Neural cell (in vitro differentiated cells): ENCODE results near the gene KIAA1614. TPM values are rescaled to one million over a fixed set of nuclear protein-coding genes. Genes with fewer than 3 reads are reported as not detected.

Source experiments
- H2AFZ ChIP-seq: fragments of 200-600, 300-800 bp; sonication (generic), shearing (Covaris generic); 2 replicates; pipeline ENCODE4 v1.6.0; 2014; ENCODE audit warnings: low read depth, mild to moderate bottlenecking, antibody characterized with exemption, low read length, moderate library complexity
- H3F3A ChIP-seq: fragments of 200-600 bp; shearing (Covaris generic); 2 replicates; pipeline ENCODE4 v1.6.1; 2016; ENCODE audit warnings: mild to moderate bottlenecking, moderate library complexity, mixed read lengths, antibody characterized with exemption, low read length; ENCODE audit not compliant: insufficient read depth, poor library complexity, severe bottlenecking
- H3K27ac ChIP-seq: fragments of 200-600, 300-800 bp; sonication (generic), shearing (Covaris generic); 2 replicates; pipeline ENCODE4 v1.5.1; 2014; ENCODE audit warnings: mild to moderate bottlenecking, low read length, moderate library complexity
- H3K27me3 ChIP-seq: fragments of 300-800, 200-600 bp; sonication (generic), shearing (Covaris generic); 2 replicates; pipeline ENCODE4 v1.6.0; 2014; ENCODE audit warnings: mild to moderate bottlenecking, low read depth, low read length, moderate library complexity; ENCODE audit not compliant: insufficient read depth
- H3K36me3 ChIP-seq: fragments of 300-800, 200-600 bp; sonication (generic), shearing (Covaris generic); 2 replicates; pipeline ENCODE4 v1.5.1; 2014; ENCODE audit warnings: mild to moderate bottlenecking, antibody characterized with exemption, low read length, moderate library complexity; ENCODE audit not compliant: insufficient read depth
- H3K4me2 ChIP-seq: fragments of 300-800, 200-600 bp; sonication (generic), shearing (Covaris generic); 2 replicates; pipeline ENCODE4 v1.6.0; 2014; ENCODE audit warnings: mild to moderate bottlenecking, low read length
- H3K4me3 ChIP-seq: fragments of 300-800, 200-600 bp; sonication (generic), shearing (Covaris generic); 2 replicates; pipeline ENCODE4 v1.5.1; 2014; ENCODE audit warnings: mild to moderate bottlenecking, low read length, moderate library complexity
- H3K79me2 ChIP-seq: fragments of 200-600 bp; shearing (Covaris generic); replicated peaks from 2 replicates; pipeline ENCODE4 v1.6.0; 2014; ENCODE audit warnings: mild to moderate bottlenecking, low read length, moderate library complexity; ENCODE audit not compliant: insufficient read depth
- H3K9ac ChIP-seq: fragments of 300-800, 200-600 bp; sonication (generic), shearing (Covaris generic); 2 replicates; pipeline ENCODE4 v1.6.1; 2016; ENCODE audit warnings: mild to moderate bottlenecking, low read length, mixed read lengths
- H3K9me2 ChIP-seq: fragments of 200-600 bp; shearing (Covaris generic); 2 replicates; pipeline ENCODE4 v1.6.1; 2016; ENCODE audit warnings: mild to moderate bottlenecking, low read length, mixed read lengths; ENCODE audit not compliant: insufficient read depth
- H3K9me3 ChIP-seq: fragments of 200-600, 300-800 bp; sonication (generic), shearing (Covaris generic); 2 replicates; pipeline ENCODE4 v1.6.1; 2016; ENCODE audit warnings: mild to moderate bottlenecking, mixed run types, low read length, moderate library complexity, mixed read lengths
- H4K20me1 ChIP-seq: fragments of 200-600 bp; shearing (Covaris generic); 2 replicates; pipeline ENCODE4 v1.6.1; 2016; ENCODE audit warnings: mild to moderate bottlenecking, mixed run types; ENCODE audit not compliant: insufficient read depth
- CTCF ChIP-seq: fragments of 450-650 bp; IDR thresholded peaks from 2 replicates; pipeline ENCODE4 v1.5.1; 2014; ENCODE audit warnings: antibody characterized with exemption, mild to moderate bottlenecking, moderate library complexity; ENCODE audit not compliant: poor library complexity, severe bottlenecking
- EP300 ChIP-seq: fragments of 450-650 bp; conservative IDR thresholded peaks from 2 replicates; pipeline ENCODE4 v1.6.1; 2014; ENCODE audit warnings: antibody characterized with exemption, mild to moderate bottlenecking, moderate library complexity; ENCODE audit not compliant: poor library complexity, severe bottlenecking
- EZH2 ChIP-seq: fragments of 200-600, 300-800 bp; shearing (Covaris generic), sonication (generic); IDR thresholded peaks from 2 replicates; pipeline ENCODE4 v1.6.1; 2014; ENCODE audit warnings: antibody characterized with exemption, low read length, borderline replicate concordance, mild to moderate bottlenecking; ENCODE audit not compliant: insufficient read depth, poor library complexity, severe bottlenecking
- MXI1 ChIP-seq: fragments of 450-650 bp; conservative IDR thresholded peaks from 2 replicates; pipeline ENCODE4 v1.6.1; 2014; ENCODE audit warnings: antibody characterized with exemption, mild to moderate bottlenecking; ENCODE audit not compliant: poor library complexity, severe bottlenecking
- POLR2AphosphoS5 ChIP-seq: IDR thresholded peaks from 2 replicates; pipeline ENCODE4 v1.6.1; 2012
- RAD21 ChIP-seq: fragments of 450-650 bp; conservative IDR thresholded peaks from 2 replicates; pipeline ENCODE4 v1.6.1; 2014; ENCODE audit warnings: antibody characterized with exemption, mild to moderate bottlenecking, moderate library complexity
- REST ChIP-seq: IDR thresholded peaks from 2 replicates; pipeline ENCODE4 v1.6.1; 2012; ENCODE audit warnings: borderline replicate concordance
- SMC3 ChIP-seq: fragments of 450-650 bp; conservative IDR thresholded peaks from 2 replicates; pipeline ENCODE4 v1.6.1; 2014; ENCODE audit warnings: antibody characterized with exemption, mild to moderate bottlenecking, moderate library complexity; ENCODE audit not compliant: poor library complexity
- TAF1 ChIP-seq: IDR thresholded peaks from 2 replicates; pipeline ENCODE4 v1.6.1; 2012; ENCODE audit warnings: low read depth
- polyA plus RNA-seq: library from polyadenylated mRNA; depleted of rRNA; stranded (reverse); fragments of >200 nt; gene quantifications from 2 replicates; pipeline ENCODE4 v1.2.3, GENCODE V29; 2014

The KIAA1614 gene
- polyA plus RNA-seq, 1 donor from 2014 or later = 0.50 TPM

GRCh38 chr1:180976191-180976590 is 63.5 kb downstream of the KIAA1614 start:
- no peak overlapping the region for H3K4me2 ChIP-seq
- H3K4me3 ChIP-seq = no peak overlapping the region
- no peaks in the 10 kb centered on the region for H4K20me1 ChIP-seq
- TF ChIP-seq SMC3 = no peak
- no peak for TF ChIP-seq MXI1
- no peak for TF ChIP-seq EZH2
- TF ChIP-seq TAF1 = no peak
- no peak for TF ChIP-seq REST
- no peak for TF ChIP-seq EP300
- no peak for TF ChIP-seq POLR2AphosphoS5
- no peak for TF ChIP-seq CTCF
- no peak for TF ChIP-seq RAD21
- H3K9me3 ChIP-seq = no peaks in the 10 kb centered on the region
- H3K79me2 ChIP-seq = peaks cover 5% of the 10 kb centered on the region
- H2AFZ ChIP-seq = no peak overlapping the region
- H3F3A ChIP-seq = no peaks in the 10 kb centered on the region
- H3K36me3 ChIP-seq = peaks cover 3% of the 10 kb centered on the region
- no peak overlapping the region for H3K9ac ChIP-seq
- H3K27ac ChIP-seq = no peak overlapping the region
- no peaks in the 10 kb centered on the region for H3K9me2 ChIP-seq
- H3K27me3 ChIP-seq = no peaks in the 10 kb centered on the region

- Histone ChIP-seq H2AFZ (no peak overlapping the region), H4K20me1 (no peaks in the 10 kb centered on the region), H3K9ac (no peak overlapping the region), H3K9me3 (no peaks in the 10 kb centered on the region), H3K27ac (no peak overlapping the region), H3K4me2 (no peak overlapping the region), H3K79me2 (peaks cover 5% of the 10 kb centered on the region), H3K9me2 (no peaks in the 10 kb centered on the region), H3K36me3 (peaks cover 3% of the 10 kb centered on the region), H3K4me3 (no peak overlapping the region), H3F3A (no peaks in the 10 kb centered on the region), H3K27me3 (no peaks in the 10 kb centered on the region)
- no peak for TF ChIP-seq REST
- no peak for TF ChIP-seq MXI1
- no peak for TF ChIP-seq RAD21
- no peak for TF ChIP-seq EP300
- no peak for TF ChIP-seq EZH2
- no peak for TF ChIP-seq SMC3
- no peak for TF ChIP-seq TAF1
- TF ChIP-seq CTCF = no peak
- TF ChIP-seq POLR2AphosphoS5 = no peak
These were observed 64.1 kb downstream of the KIAA1614 start for GRCh38 chr1:180976732-180977357.
